WTC11 (cell line): ENCODE results near the gene TSPAN18. TPM values are rescaled to one million over a fixed set of nuclear protein-coding genes. Genes with fewer than 3 reads are reported as not detected.

Experiments
- ATAC-seq: fragments of 200-7000 bp; cut with Tn5 transposase; 2 replicates; pipeline ENCODE4 v1.10.0; 2021; ENCODE audit warnings: mild to moderate bottlenecking, moderate library complexity
- CTCF ChIA-PET: fragments of 300-600 bp; sonication (Branson Sonifier 250); formaldehyde crosslinking; loops from one replicate; lab custom pipeline; 2021; ENCODE audit warnings: antibody characterized with exemption; lab: Charles Lee
- POLR2A ChIA-PET: fragments of 350-600 bp; sonication (Branson Sonifier 250); formaldehyde crosslinking; loops from one replicate; lab custom pipeline; 2021; ENCODE audit warnings: antibody characterized with exemption; lab: Charles Lee
- DNase-seq: peaks from one replicate; pipeline ENCODE4 v3.0.0; 2021; ENCODE audit warnings: low spot score
- H3K27ac Mint-ChIP-seq: 2 replicates; pipeline ENCODE4 v1.8.0; 2021; ENCODE audit warnings: mixed read lengths
- H3K27me3 Mint-ChIP-seq: 2 replicates; pipeline ENCODE4 v1.8.0; 2021; ENCODE audit warnings: low read depth, mild to moderate bottlenecking, moderate library complexity, mixed read lengths
- H3K36me3 Mint-ChIP-seq: 2 replicates; pipeline ENCODE4 v1.8.0; 2021; ENCODE audit warnings: mixed read lengths
- H3K4me1 Mint-ChIP-seq: 2 replicates; pipeline ENCODE4 v1.8.0; 2022; ENCODE audit warnings: mixed read lengths
- H3K4me3 Mint-ChIP-seq: 2 replicates; pipeline ENCODE4 v1.8.0; 2021; ENCODE audit warnings: mild to moderate bottlenecking, moderate library complexity, mixed read lengths
- H3K9me3 Mint-ChIP-seq: 2 replicates; pipeline ENCODE4 v1.8.0; 2021; ENCODE audit warnings: mixed read lengths
- ATF1 ChIP-seq: sonication (generic); formaldehyde crosslinking; IDR thresholded peaks from 2 replicates; pipeline ENCODE4 v1.8.1; 2023; ENCODE audit warnings: mild to moderate bottlenecking, moderate library complexity, missing genetic modification reagents
- ATF3 ChIP-seq: sonication (generic); formaldehyde crosslinking; conservative IDR thresholded peaks from 2 replicates; pipeline ENCODE4 v1.8.1; 2022; ENCODE audit warnings: mild to moderate bottlenecking, missing genetic modification reagents
- ESRRA ChIP-seq: sonication (generic); formaldehyde crosslinking; IDR thresholded peaks from 2 replicates; pipeline ENCODE4 v1.8.1; 2022; ENCODE audit warnings: mild to moderate bottlenecking, missing genetic modification reagents, borderline replicate concordance
- FOXJ3 ChIP-seq: sonication (generic); formaldehyde crosslinking; IDR thresholded peaks from 2 replicates; pipeline ENCODE4 v1.9.0; 2021; ENCODE audit warnings: missing genetic modification reagents, mild to moderate bottlenecking, borderline replicate concordance
- GTF2I ChIP-seq: fragments of 250-450 bp; sonication (Bioruptor Pico); conservative IDR thresholded peaks from 2 replicates; pipeline ENCODE4 v1.4.0; 2021; ENCODE audit warnings: mild to moderate bottlenecking
- KAT7 ChIP-seq: sonication (generic); formaldehyde crosslinking; IDR thresholded peaks from 2 replicates; pipeline ENCODE4 v1.8.1; 2023; ENCODE audit warnings: missing genetic modification reagents, mild to moderate bottlenecking, borderline replicate concordance
- NR1H2 ChIP-seq: sonication (generic); formaldehyde crosslinking; IDR thresholded peaks from 2 replicates; pipeline ENCODE4 v1.9.0; 2021; ENCODE audit warnings: mild to moderate bottlenecking, moderate library complexity, missing genetic modification reagents
- NR2C2 ChIP-seq: sonication (generic); formaldehyde crosslinking; IDR thresholded peaks from 2 replicates; pipeline ENCODE4 v1.8.0; 2022; ENCODE audit warnings: mild to moderate bottlenecking, missing genetic modification reagents
- PRDM15 ChIP-seq: sonication (generic); formaldehyde crosslinking; IDR thresholded peaks from 2 replicates; pipeline ENCODE4 v1.8.0; 2022; ENCODE audit warnings: missing genetic modification reagents
- RELA ChIP-seq: sonication (generic); formaldehyde crosslinking; IDR thresholded peaks from 2 replicates; pipeline ENCODE4 v1.8.1; 2022; ENCODE audit warnings: missing genetic modification reagents, mild to moderate bottlenecking, borderline replicate concordance
- ZNF138 ChIP-seq: sonication (generic); formaldehyde crosslinking; conservative IDR thresholded peaks from 2 replicates; pipeline ENCODE4 v1.8.1; 2022; ENCODE audit warnings: mild to moderate bottlenecking, moderate library complexity, missing genetic modification reagents
- ZNF263 ChIP-seq: sonication (generic); formaldehyde crosslinking; IDR thresholded peaks from 2 replicates; pipeline ENCODE4 v1.8.1; 2022; ENCODE audit warnings: low read depth, mild to moderate bottlenecking, moderate library complexity, missing genetic modification reagents
- ZNF423 ChIP-seq: fragments of 250-450 bp; sonication (Bioruptor Pico); IDR thresholded peaks from 2 replicates; pipeline ENCODE4 v2.1.2; 2022; ENCODE audit warnings: mild to moderate bottlenecking, moderate library complexity
- ZNF671 ChIP-seq: fragments of 250-450 bp; sonication (Bioruptor Pico); IDR thresholded peaks from 2 replicates; pipeline ENCODE4 v1.8.0; 2021; ENCODE audit warnings: mild to moderate bottlenecking
- total RNA-seq: library from RNA; stranded (reverse); gene quantifications from 3 replicates; pipeline ENCODE4 v1.2.3, GENCODE V29; 2021
- TF ChIP-seq, protein P1 (sequence below): sonication (generic); formaldehyde crosslinking; IDR thresholded peaks from 2 replicates; pipeline ENCODE4 v1.8.0; 2023; ENCODE audit warnings: mild to moderate bottlenecking, missing genetic modification reagents
- TF ChIP-seq, protein P2 (sequence below): fragments of 250-450 bp; sonication (Bioruptor Pico); IDR thresholded peaks from 2 replicates; pipeline ENCODE4 v1.9.0; 2021; ENCODE audit warnings: mild to moderate bottlenecking
- TF ChIP-seq, protein P3 (sequence below): sonication (generic); formaldehyde crosslinking; IDR thresholded peaks from 2 replicates; pipeline ENCODE4 v1.8.1; 2022; ENCODE audit warnings: low read depth, missing genetic modification reagents, borderline replicate concordance
- TF ChIP-seq, protein P4 (sequence below): fragments of 250-450 bp; sonication (Bioruptor Pico); IDR thresholded peaks from 2 replicates; pipeline ENCODE4 v1.9.0; 2021; ENCODE audit warnings: moderate library complexity, mild to moderate bottlenecking, inconsistent platforms, borderline replicate concordance

TSPAN18 gene
- total RNA-seq, 1 experiment from 2014 or later: 44.7 TPM

- ATAC-seq (no peak), DNase-seq (no peak)
- TF ChIP-seq ZNF263 (CRISPR knock-in tag) (no peak), ESRRA (no peak), GTF2I (CRISPR knock-in tag) (peak; percentile 87), NR1H2 (CRISPR knock-in tag) (no peak), NR2C2 (CRISPR knock-in tag) (no peak)
- Mint-ChIP-seq H3K4me3 (no peak overlapping the region), H3K27me3 (0 out of 2 replicates have a peak, but pooled peaks cover 2% of the 10 kb centered on the region), H3K4me1 (peaks cover 46% of the 10 kb centered on the region), H3K9me3 (peaks cover 27% of the 10 kb centered on the region), H3K27ac (no peak overlapping the region), H3K36me3 (peaks cover 24% of the 10 kb centered on the region)
- ChIA-PET POLR2A (no interaction called here), CTCF (interaction anchor here (1.8 to 2.1 kb wide), 2 partner anchors 23 to 64 kb away, joined by 7 to 9 read pairs; no protein-coding TSS in a partner anchor)
These were observed 120.6 kb downstream of the TSPAN18 start for GRCh38 chr11:44847316-44847715.

GRCh38 chr11:44848203-44848962, 121.6 kb downstream of the TSPAN18 start:
- H3K27ac Mint-ChIP-seq: no peak overlapping the region
- no peak for DNase-seq
- POLR2A ChIA-PET: interaction anchor here (0.6 to 0.9 kb wide), 3 partner anchors 14 to 15 kb away, joined by 3 to 5 read pairs (median 3); no protein-coding TSS in a partner anchor
- CTCF ChIA-PET: interaction anchor here (0.8 to 2.1 kb wide), 7 partner anchors 10 to 79 kb away, joined by 3 to 9 read pairs (median 4); no protein-coding TSS in a partner anchor
- H3K4me3 Mint-ChIP-seq: no peak overlapping the region
- H3K4me1 Mint-ChIP-seq: peaks cover 42% of the 10 kb centered on the region
- 0 out of 2 replicates have a peak, but pooled peaks cover 2% of the 10 kb centered on the region for H3K27me3 Mint-ChIP-seq
- peak; percentile 65 for ATAC-seq
- TF ChIP-seq ZNF671: no peak
- TF ChIP-seq ATF3 (CRISPR knock-in tag): no peak
- TF ChIP-seq GTF2I (CRISPR knock-in tag): no peak
- TF ChIP-seq ATF1 (CRISPR knock-in tag): no peak
- H3K36me3 Mint-ChIP-seq: peaks cover 21% of the 10 kb centered on the region
- peaks cover 23% of the 10 kb centered on the region for H3K9me3 Mint-ChIP-seq

DNA sequence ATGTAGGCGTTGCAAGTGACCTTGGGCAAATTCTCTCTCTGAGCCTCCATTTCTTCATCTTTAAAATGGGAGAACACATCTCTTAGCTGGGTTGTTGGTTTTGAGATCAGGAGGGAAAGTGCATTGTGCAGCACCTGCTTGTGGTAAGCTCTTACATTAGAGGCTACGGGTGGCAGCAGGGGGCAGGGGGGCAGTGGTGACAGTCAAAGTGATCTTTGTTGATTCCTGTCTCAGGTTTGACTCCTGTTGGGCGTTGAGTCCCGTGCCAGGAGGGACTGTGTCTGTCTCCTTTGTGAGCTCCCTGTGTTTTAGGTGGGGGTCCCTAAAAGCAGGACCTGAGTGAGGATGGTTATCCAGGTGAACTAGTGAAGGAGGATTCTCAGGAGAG, 122.2 kb downstream of the TSPAN18 start:
- CTCF ChIA-PET: interaction anchor here (0.9 to 2.1 kb wide), 6 partner anchors 9 to 72 kb away, joined by 4 to 9 read pairs (median 6); no protein-coding TSS in a partner anchor
- POLR2A ChIA-PET: interaction anchor here (0.6 to 0.9 kb wide), 2 partner anchors 13 to 15 kb away, joined by 3 to 5 read pairs; no protein-coding TSS in a partner anchor
- no peak for DNase-seq
- ATAC-seq: no peak
- Mint-ChIP-seq H3K36me3 (peaks cover 18% of the 10 kb centered on the region), H3K27ac (no peak overlapping the region), H3K4me1 (peaks cover 41% of the 10 kb centered on the region), H3K4me3 (no peak overlapping the region), H3K9me3 (peaks cover 20% of the 10 kb centered on the region), H3K27me3 (0 out of 2 replicates have a peak, but pooled peaks cover 2% of the 10 kb centered on the region)
- TF ChIP-seq, protein P1, sequence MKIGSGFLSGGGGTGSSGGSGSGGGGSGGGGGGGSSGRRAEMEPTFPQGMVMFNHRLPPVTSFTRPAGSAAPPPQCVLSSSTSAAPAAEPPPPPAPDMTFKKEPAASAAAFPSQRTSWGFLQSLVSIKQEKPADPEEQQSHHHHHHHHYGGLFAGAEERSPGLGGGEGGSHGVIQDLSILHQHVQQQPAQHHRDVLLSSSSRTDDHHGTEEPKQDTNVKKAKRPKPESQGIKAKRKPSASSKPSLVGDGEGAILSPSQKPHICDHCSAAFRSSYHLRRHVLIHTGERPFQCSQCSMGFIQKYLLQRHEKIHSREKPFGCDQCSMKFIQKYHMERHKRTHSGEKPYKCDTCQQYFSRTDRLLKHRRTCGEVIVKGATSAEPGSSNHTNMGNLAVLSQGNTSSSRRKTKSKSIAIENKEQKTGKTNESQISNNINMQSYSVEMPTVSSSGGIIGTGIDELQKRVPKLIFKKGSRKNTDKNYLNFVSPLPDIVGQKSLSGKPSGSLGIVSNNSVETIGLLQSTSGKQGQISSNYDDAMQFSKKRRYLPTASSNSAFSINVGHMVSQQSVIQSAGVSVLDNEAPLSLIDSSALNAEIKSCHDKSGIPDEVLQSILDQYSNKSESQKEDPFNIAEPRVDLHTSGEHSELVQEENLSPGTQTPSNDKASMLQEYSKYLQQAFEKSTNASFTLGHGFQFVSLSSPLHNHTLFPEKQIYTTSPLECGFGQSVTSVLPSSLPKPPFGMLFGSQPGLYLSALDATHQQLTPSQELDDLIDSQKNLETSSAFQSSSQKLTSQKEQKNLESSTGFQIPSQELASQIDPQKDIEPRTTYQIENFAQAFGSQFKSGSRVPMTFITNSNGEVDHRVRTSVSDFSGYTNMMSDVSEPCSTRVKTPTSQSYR (CRISPR knock-in tag): no peak
- TF ChIP-seq ATF1 (CRISPR knock-in tag) (no peak), KAT7 (no peak), ZNF423 (CRISPR knock-in tag) (no peak), PRDM15 (no peak), RELA (CRISPR knock-in tag) (no peak), ZNF671 (no peak), FOXJ3 (CRISPR knock-in tag) (no peak), ZNF138 (no peak)
- TF ChIP-seq, protein P2, sequence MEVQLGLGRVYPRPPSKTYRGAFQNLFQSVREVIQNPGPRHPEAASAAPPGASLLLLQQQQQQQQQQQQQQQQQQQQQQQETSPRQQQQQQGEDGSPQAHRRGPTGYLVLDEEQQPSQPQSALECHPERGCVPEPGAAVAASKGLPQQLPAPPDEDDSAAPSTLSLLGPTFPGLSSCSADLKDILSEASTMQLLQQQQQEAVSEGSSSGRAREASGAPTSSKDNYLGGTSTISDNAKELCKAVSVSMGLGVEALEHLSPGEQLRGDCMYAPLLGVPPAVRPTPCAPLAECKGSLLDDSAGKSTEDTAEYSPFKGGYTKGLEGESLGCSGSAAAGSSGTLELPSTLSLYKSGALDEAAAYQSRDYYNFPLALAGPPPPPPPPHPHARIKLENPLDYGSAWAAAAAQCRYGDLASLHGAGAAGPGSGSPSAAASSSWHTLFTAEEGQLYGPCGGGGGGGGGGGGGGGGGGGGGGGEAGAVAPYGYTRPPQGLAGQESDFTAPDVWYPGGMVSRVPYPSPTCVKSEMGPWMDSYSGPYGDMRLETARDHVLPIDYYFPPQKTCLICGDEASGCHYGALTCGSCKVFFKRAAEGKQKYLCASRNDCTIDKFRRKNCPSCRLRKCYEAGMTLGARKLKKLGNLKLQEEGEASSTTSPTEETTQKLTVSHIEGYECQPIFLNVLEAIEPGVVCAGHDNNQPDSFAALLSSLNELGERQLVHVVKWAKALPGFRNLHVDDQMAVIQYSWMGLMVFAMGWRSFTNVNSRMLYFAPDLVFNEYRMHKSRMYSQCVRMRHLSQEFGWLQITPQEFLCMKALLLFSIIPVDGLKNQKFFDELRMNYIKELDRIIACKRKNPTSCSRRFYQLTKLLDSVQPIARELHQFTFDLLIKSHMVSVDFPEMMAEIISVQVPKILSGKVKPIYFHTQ (CRISPR knock-in tag): no peak
- TF ChIP-seq, protein P3, sequence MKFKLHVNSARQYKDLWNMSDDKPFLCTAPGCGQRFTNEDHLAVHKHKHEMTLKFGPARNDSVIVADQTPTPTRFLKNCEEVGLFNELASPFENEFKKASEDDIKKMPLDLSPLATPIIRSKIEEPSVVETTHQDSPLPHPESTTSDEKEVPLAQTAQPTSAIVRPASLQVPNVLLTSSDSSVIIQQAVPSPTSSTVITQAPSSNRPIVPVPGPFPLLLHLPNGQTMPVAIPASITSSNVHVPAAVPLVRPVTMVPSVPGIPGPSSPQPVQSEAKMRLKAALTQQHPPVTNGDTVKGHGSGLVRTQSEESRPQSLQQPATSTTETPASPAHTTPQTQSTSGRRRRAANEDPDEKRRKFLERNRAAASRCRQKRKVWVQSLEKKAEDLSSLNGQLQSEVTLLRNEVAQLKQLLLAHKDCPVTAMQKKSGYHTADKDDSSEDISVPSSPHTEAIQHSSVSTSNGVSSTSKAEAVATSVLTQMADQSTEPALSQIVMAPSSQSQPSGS: no peak
- TF ChIP-seq, protein P4, sequence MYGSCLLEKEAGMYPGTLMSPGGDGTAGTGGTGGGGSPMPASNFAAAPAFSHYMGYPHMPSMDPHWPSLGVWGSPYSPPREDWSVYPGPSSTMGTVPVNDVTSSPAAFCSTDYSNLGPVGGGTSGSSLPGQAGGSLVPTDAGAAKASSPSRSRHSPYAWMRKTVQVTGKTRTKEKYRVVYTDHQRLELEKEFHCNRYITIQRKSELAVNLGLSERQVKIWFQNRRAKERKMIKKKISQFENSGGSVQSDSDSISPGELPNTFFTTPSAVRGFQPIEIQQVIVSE: no peak
